ENCODE measurements around the gene ITGA1.

DNA sequence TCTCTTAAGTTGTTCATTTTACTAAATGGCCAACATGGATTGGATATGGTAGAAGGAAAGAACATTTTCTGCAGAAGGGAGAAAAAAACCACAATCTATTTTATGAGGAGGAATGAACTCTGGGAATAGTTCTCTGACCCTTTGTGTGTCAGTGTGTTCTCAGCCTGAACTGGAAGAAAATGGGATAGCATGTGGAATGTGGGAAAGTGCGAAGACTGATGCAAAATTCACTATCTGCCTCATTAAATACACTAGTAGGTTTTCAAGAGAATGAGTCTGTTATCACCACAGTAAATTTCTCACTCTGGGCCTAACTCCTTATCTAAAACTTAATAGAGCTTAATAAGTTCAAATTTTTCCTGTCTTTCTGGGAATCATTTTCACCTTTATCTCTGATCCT is 22.7 kb downstream of the ITGA1 start:
- TF ChIP-seq, protein P1, sequence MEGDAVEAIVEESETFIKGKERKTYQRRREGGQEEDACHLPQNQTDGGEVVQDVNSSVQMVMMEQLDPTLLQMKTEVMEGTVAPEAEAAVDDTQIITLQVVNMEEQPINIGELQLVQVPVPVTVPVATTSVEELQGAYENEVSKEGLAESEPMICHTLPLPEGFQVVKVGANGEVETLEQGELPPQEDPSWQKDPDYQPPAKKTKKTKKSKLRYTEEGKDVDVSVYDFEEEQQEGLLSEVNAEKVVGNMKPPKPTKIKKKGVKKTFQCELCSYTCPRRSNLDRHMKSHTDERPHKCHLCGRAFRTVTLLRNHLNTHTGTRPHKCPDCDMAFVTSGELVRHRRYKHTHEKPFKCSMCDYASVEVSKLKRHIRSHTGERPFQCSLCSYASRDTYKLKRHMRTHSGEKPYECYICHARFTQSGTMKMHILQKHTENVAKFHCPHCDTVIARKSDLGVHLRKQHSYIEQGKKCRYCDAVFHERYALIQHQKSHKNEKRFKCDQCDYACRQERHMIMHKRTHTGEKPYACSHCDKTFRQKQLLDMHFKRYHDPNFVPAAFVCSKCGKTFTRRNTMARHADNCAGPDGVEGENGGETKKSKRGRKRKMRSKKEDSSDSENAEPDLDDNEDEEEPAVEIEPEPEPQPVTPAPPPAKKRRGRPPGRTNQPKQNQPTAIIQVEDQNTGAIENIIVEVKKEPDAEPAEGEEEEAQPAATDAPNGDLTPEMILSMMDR (IDR thresholded peaks at IDR 0.05), result no peak
- no peak for TF ChIP-seq POLR2A (IDR thresholded peaks at IDR 0.05)
